ENCODE measurements around the gene AZI2.

GRCh38 chr3:28292622-28293021 lies 56.0 kb downstream of the AZI2 start:
- no peak for TF ChIP-seq CTCF (IDR thresholded peaks at IDR 0.05)
- no peak for TF ChIP-seq POLR2AphosphoS5 (IDR thresholded peaks at IDR 0.05)
